ENCODE results near the gene PDE4B.
A peak's percentile ranks its signal among the peaks of the same experiment; 100 is the strongest.

Gene PDE4B

GRCh38 chr1:66360285-66360724, 567.6 kb downstream of the PDE4B start:
- no peak for DNase-seq (ENCODE audit: low spot score)

GRCh38 chr1:66364578-66365391, 572.1 kb downstream of the PDE4B start:
- no peak for DNase-seq (ENCODE audit: low spot score)

GRCh38 chr1:66365635-66366034, 572.9 kb downstream of the PDE4B start:
- DNase-seq (ENCODE audit: low spot score) = no peak

- no peak for DNase-seq (ENCODE audit: low spot score)
These were observed 573.9 kb downstream of the PDE4B start for GRCh38 chr1:66366634-66367033.

GRCh38 chr1:66367369-66367768, 574.7 kb downstream of the PDE4B start:
- no peak for DNase-seq (ENCODE audit: low spot score)

GRCh38 chr1:66368261-66368660, 575.6 kb downstream of the PDE4B start:
- DNase-seq (ENCODE audit: low spot score) = no peak

GRCh38 chr1:66370462-66370971, 577.8 kb downstream of the PDE4B start:
- DNase-seq (ENCODE audit: low spot score) = no peak

GRCh38 chr1:66371233-66372005, 578.7 kb downstream of the PDE4B start:
- DNase-seq (ENCODE audit: low spot score) = peak; percentile 38

GRCh38 chr1:66372522-66373101, 579.9 kb downstream of the PDE4B start:
- DNase-seq (ENCODE audit: low spot score) = no peak

GRCh38 chr1:66373157-66373591, 580.5 kb downstream of the PDE4B start:
- no peak for DNase-seq (ENCODE audit: low spot score)

- DNase-seq (ENCODE audit: low spot score) = no peak
These were observed 581.5 kb downstream of the PDE4B start for GRCh38 chr1:66374148-66374547.

- DNase-seq (ENCODE audit: low spot score) = peak; percentile 58
These were observed 581.9 kb downstream of the PDE4B start for GRCh38 chr1:66374561-66375111.

- DNase-seq (ENCODE audit: low spot score) = no peak
These were observed 582.4 kb downstream of the PDE4B start for GRCh38 chr1:66375125-66375524.

GRCh38 chr1:66380452-66381212, 587.9 kb downstream of the PDE4B start:
- no peak for DNase-seq (ENCODE audit: low spot score)

- no peak for DNase-seq (ENCODE audit: low spot score)
These were observed 589.1 kb downstream of the PDE4B start for GRCh38 chr1:66381621-66382275.

GRCh38 chr1:66383168-66383567, 590.5 kb downstream of the PDE4B start:
- no peak for DNase-seq (ENCODE audit: low spot score)

GRCh38 chr1:66383611-66384010, 590.9 kb downstream of the PDE4B start:
- DNase-seq (ENCODE audit: low spot score) = no peak

- DNase-seq (ENCODE audit: low spot score) = no peak
These were observed 591.7 kb downstream of the PDE4B start for GRCh38 chr1:66384258-66384921.

- no peak for DNase-seq (ENCODE audit: low spot score)
These were observed 594.0 kb downstream of the PDE4B start for GRCh38 chr1:66386712-66387111.

- no peak for DNase-seq (ENCODE audit: low spot score)
These were observed 596.2 kb downstream of the PDE4B start for GRCh38 chr1:66388913-66389312.
